Left lung (tissue), 10 donors: ENCODE results near the gene NRXN2. TPM values are rescaled to one million over a fixed set of nuclear protein-coding genes. Genes with fewer than 3 reads are reported as not detected.
A peak's percentile ranks its signal among the peaks of the same experiment; 100 is the strongest.

Experiments
- ATAC-seq: fragments of 200-7000 bp; cut with Tn5 transposase; one replicate; pipeline ENCODE4 v1.9.1; 2020; ENCODE audit warnings: moderate library complexity
- DNase-seq, 4 donors: peaks; one replicate each; pipeline ENCODE4 v3.0.0-alpha.2; 2013 to 2020
- H3K27ac ChIP-seq, 2 donors: fragments of 200-600 bp; sonication (generic) in 1 of 2; one replicate each; pipeline versions ENCODE4 v1.5.0 to v1.8.0; 2020 to 2021
- H3K27me3 ChIP-seq, 2 donors: fragments of 200-600 bp; sonication (generic) in 1 of 2; one replicate each; pipeline versions ENCODE4 v1.5.0 to v1.8.0; 2020 to 2021
- H3K36me3 ChIP-seq, 2 donors: fragments of 200-600 bp; sonication (generic) in 1 of 2; one replicate each; pipeline versions ENCODE4 v1.5.0 to v1.8.0; 2020 to 2021
- H3K4me1 ChIP-seq, 2 donors: fragments of 200-600 bp; one replicate each; pipeline ENCODE4 v1.8.0; 2021
- H3K4me3 ChIP-seq, 2 donors: fragments of 200-600 bp; sonication (generic) in 1 of 2; one replicate each; pipeline versions ENCODE4 v1.5.0 to v1.8.0; 2020 to 2021; ENCODE audit warnings: mild to moderate bottlenecking in 1 of 2
- H3K9me3 ChIP-seq, 2 donors: fragments of 200-600 bp; sonication (generic) in 1 of 2; one replicate each; pipeline versions ENCODE4 v1.5.0 to v1.8.0; 2020 to 2021
- intact Hi-C, 2 donors: fragments of 100-400 bp; cut with DNase I; formaldehyde crosslinking; loops; one replicate each; pipeline versions ENCODE4 v1.11.2 to v1.14.2; 2022
- polyA plus RNA-seq, 6 donors: library from polyadenylated mRNA; unstranded; fragments of 120-200 nt; gene quantifications; one replicate each; pipeline ENCODE4 v1.2.1, GENCODE V29; 2013; ENCODE audit not compliant: insufficient read length in 6 of 6
- total RNA-seq, 2 donors: library from RNA; stranded (reverse); fragmentation: NEBNext Ultra II Directional; extraction: Animal tissue kit (Norgen Biotek cat#: 25700); gene quantifications; one replicate each; pipeline ENCODE4 v1.2.1, GENCODE V29; 2021
- TF ChIP-seq, protein P1 (sequence below), 2 donors: fragments of 200-600 bp; sonication (generic) in 1 of 2; IDR thresholded peaks; one replicate each; pipeline versions ENCODE4 v1.5.0 to v1.8.0; 2021; ENCODE audit warnings: antibody characterized with exemption in 2 of 2
- donor health status: DM: no; HTN: yes; CAD: no.
- donor health status: DM: no; HTN: no; CAD: no.

The NRXN2 gene
- total and polyA plus RNA-seq, 8 donors = 3.5 to 15.0 (median 10.4) TPM

DNA sequence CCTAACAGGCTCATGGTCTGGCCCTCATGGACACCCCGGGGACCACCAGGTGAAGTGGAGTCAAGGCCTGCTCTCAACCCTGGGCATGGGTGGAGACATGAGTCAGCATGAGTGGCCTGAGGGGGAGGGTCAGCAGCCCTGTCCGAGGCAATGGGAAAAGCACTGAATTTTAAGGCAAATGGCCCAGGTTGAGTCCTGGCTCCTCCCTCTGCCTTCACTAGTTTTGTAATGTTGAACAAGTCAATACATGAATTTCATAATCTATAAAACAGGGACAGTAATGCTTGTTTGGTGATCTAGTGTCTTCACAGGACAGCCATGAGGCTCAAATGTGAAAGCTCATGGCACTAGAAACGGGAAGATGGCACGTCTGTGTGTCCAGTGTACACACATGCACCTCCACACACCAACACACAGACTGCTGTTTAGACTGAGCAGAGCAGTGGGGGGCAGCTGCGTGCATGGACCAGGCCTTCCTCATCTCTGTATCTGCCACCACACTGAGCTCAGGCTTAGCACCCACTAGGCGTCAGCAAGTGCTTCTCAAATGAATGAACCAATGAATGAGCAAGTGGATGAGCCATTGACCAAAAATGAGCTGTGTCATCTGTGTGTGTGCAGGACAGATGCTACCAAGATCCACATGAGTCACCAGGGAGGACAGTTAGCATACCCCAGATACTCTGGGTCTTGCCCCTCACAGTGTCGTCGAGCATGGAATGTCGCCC lies 63.4 kb downstream of the NRXN2 start:
- Histone ChIP-seq H3K36me3 (no peaks in the 10 kb centered on the region), H3K4me1 (peaks cover 0 to 23% of the 10 kb centered on the region in 2 donors), H3K27me3 (peaks cover 0 to 6% of the 10 kb centered on the region in 2 donors), H3K4me3 (no peak overlapping the region), H3K9me3 (no peaks in the 10 kb centered on the region), H3K27ac (no peak overlapping the region)
- ATAC-seq = peak; percentile 45
- TF ChIP-seq, protein P1, sequence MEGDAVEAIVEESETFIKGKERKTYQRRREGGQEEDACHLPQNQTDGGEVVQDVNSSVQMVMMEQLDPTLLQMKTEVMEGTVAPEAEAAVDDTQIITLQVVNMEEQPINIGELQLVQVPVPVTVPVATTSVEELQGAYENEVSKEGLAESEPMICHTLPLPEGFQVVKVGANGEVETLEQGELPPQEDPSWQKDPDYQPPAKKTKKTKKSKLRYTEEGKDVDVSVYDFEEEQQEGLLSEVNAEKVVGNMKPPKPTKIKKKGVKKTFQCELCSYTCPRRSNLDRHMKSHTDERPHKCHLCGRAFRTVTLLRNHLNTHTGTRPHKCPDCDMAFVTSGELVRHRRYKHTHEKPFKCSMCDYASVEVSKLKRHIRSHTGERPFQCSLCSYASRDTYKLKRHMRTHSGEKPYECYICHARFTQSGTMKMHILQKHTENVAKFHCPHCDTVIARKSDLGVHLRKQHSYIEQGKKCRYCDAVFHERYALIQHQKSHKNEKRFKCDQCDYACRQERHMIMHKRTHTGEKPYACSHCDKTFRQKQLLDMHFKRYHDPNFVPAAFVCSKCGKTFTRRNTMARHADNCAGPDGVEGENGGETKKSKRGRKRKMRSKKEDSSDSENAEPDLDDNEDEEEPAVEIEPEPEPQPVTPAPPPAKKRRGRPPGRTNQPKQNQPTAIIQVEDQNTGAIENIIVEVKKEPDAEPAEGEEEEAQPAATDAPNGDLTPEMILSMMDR (IDR thresholded peaks at IDR 0.05) = no peak
- no peak for DNase-seq
- intact Hi-C loops = no loop called here

DNA sequence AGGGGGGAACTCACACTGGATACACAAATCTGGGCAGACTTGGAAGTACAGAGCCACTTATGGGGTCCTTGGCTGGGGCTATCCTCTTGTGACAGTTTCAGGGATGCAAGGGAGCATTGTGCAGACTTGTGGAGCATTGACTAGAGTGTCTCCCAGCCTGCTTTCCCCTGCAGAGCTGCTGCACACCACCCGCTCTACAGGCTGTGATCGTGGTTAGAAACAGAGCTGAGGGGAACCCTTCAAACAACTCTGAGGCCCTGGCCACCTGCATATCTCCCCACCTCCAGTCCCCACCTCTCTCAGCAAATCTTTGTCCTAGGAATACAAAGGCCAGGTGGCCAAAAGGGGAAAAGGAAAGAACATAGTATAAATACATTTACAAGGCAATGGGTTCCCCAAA lies 64.7 kb downstream of the NRXN2 start:
- TF ChIP-seq, protein P1 (IDR thresholded peaks at IDR 0.05) = no peak
- intact Hi-C loops = no loop called here
- Histone ChIP-seq H3K27ac (no peak overlapping the region), H3K4me3 (no peak overlapping the region), H3K9me3 (no peaks in the 10 kb centered on the region), H3K27me3 (peaks cover 0 to 13% of the 10 kb centered on the region in 2 donors), H3K36me3 (no peaks in the 10 kb centered on the region), H3K4me1 (peaks cover 0 to 27% of the 10 kb centered on the region in 2 donors)
- DNase-seq (no peak), ATAC-seq (no peak)

DNA sequence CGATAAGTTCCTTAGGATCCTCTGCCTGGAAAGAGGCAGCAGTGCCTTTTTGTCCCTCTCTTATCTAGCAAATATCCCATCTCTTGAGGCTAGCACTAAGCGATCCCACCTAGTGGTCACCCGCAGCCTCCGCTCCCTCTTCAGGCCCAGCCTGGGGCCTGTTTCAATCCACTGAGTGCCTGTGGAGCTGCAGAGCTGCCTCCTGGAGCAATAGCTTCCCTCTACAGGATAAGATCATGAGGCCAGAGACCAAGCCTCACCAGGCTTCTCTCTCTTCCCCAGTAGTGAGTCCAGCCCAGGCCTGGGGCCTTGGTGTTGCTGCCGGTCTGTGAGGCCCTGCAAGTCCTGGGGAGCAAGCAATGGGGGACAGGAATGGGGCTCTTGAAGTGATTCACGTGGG lies 66.1 kb downstream of the NRXN2 start:
- Histone ChIP-seq H3K36me3 (no peaks in the 10 kb centered on the region), H3K4me3 (no peak overlapping the region), H3K27me3 (peaks cover 0 to 13% of the 10 kb centered on the region in 2 donors), H3K9me3 (no peaks in the 10 kb centered on the region), H3K27ac (no peak overlapping the region), H3K4me1 (peaks cover 0 to 29% of the 10 kb centered on the region in 2 donors)
- ATAC-seq = no peak
- TF ChIP-seq, protein P1 (IDR thresholded peaks at IDR 0.05) = no peak
- intact Hi-C loops = no loop called here
- no peak for DNase-seq

DNA sequence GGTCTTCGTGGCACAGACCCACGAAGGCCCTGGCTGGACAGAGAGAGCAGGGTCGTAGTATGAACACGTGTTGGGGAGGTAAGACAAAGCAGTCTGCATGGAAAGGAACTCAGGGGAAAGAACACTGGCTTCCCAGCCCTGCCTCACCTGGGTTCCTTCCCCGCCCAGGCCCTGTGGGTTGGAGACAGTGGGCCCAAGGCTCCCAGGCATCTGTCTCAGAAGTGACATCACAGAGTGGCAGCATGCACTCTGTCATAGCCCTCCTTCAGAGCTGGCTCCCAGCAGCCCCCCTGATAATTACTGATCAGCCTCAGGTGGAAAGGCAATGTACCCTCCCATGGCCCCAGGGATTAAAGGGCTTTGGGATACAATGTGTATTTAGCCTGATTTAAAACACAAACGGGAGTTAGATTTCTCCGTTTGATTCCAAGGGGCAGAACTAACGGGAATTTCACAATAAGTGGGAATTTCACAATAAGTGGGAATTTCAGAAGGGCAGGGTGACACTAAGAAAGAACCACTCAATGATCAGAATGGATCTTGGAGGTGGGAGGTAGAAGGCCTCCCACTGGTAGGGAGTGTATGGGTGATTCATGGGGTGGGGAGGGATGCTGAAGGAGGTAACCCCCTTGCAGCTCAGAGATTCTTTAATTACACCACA lies 66.9 kb downstream of the NRXN2 start:
- no peaks in the 10 kb centered on the region for H3K36me3 ChIP-seq
- peak overlapping the region in 1 of 2 donors; percentile 41 for H3K27ac ChIP-seq
- intact Hi-C loops = no loop called here
- H3K4me1 ChIP-seq = peaks cover 0 to 29% of the 10 kb centered on the region in 2 donors
- peaks cover 0 to 13% of the 10 kb centered on the region in 2 donors for H3K27me3 ChIP-seq
- ATAC-seq = no peak
- H3K9me3 ChIP-seq = no peaks in the 10 kb centered on the region
- H3K4me3 ChIP-seq = no peak overlapping the region
- TF ChIP-seq, protein P1 (IDR thresholded peaks at IDR 0.05) = no peak
- peak in 1 of 4 donors; percentile 79 for DNase-seq

DNA sequence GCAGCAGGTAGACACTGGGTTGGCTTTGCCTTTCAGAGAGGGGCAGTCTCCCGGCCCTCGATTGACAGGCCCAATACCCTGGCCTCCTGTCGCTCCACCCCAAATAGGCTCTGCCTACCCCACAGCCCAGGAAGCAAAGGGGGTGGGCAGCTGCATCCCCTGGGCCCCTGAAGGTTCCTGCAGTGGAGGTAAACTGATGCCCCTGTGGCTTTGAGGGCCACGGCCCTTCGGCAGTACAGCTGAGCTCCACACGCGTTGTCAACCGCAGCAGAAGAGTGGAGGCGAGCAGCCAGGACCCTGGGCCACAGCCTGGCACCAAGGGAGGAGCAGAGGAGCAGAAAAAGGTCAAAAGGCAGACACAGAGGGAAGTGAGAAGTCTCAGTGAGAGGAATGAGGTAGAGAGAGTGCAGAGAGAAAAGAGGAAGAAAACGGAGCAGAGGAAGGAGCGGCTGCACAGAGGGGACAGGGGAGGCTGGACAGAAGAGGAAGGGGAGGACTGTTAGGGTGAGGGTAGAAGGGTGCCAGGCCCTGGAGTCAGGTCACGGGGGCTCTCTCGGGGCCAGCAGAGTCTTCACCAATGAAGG lies 67.9 kb downstream of the NRXN2 start:
- DNase-seq = peak in 1 of 4 donors; percentile 62
- H3K36me3 ChIP-seq = no peaks in the 10 kb centered on the region
- H3K4me3 ChIP-seq = no peak overlapping the region
- intact Hi-C loops = loop anchor here in 1 of 2 donors (5.0 kb wide), 1 partner anchor 103 kb away; no protein-coding TSS in a partner anchor
- H3K27me3 ChIP-seq = peaks cover 0 to 11% of the 10 kb centered on the region in 2 donors
- peaks cover 0 to 29% of the 10 kb centered on the region in 2 donors for H3K4me1 ChIP-seq
- no peaks in the 10 kb centered on the region for H3K9me3 ChIP-seq
- TF ChIP-seq, protein P1 (IDR thresholded peaks at IDR 0.05) = no peak
- ATAC-seq = peak; percentile 55
- H3K27ac ChIP-seq = peak overlapping the region in 1 of 2 donors; percentile 41
